Cardiac muscle cell (in vitro differentiated cells and primary cell): Measurements from ENCODE around the gene FIP1L1. TPM values are rescaled to one million over a fixed set of nuclear protein-coding genes. Genes with fewer than 3 reads are reported as not detected.

Experiments
- DNase-seq, 2 donors: peaks; one replicate each; pipeline versions ENCODE4 v3.0.0 to v3.0.0-alpha.2; 2010 to 2017; ENCODE audit warnings: low read depth in 1 of 2, low spot score in 1 of 2
- H3K27ac ChIP-seq: fragments of 200-600 bp; sonication (generic); 2 replicates; pipeline ENCODE4 v1.5.1; 2016
- H3K27me3 ChIP-seq: fragments of 200-600 bp; sonication (generic); 2 replicates; pipeline ENCODE4 v1.6.0; 2016; ENCODE audit warnings: control low read depth
- H3K36me3 ChIP-seq: fragments of 200-600 bp; sonication (generic); 2 replicates; pipeline ENCODE4 v1.5.1; 2016; ENCODE audit warnings: control low read depth
- H3K4me1 ChIP-seq: fragments of 200-600 bp; sonication (generic); 2 replicates; pipeline ENCODE4 v1.8.1; 2017; ENCODE audit warnings: low read depth, mild to moderate bottlenecking, mixed run types
- H3K4me3 ChIP-seq: fragments of 200-600 bp; sonication (generic); 2 replicates; pipeline ENCODE4 v1.5.1; 2016; ENCODE audit warnings: mild to moderate bottlenecking
- H3K9me3 ChIP-seq: fragments of 200-600 bp; sonication (generic); 2 replicates; pipeline ENCODE4 v1.5.1; 2017; ENCODE audit warnings: low read depth, mild to moderate bottlenecking, control low read depth
- CTCF ChIP-seq: IDR thresholded peaks from 2 replicates; pipeline ENCODE4 v1.5.1; 2012; ENCODE audit warnings: low read depth, mild to moderate bottlenecking, low read length
- polyA plus RNA-seq: library from polyadenylated mRNA; unstranded; fragments of >200 nt; fragmentation: Nextera tagmentation; extraction: Ambion mirVana; gene quantifications from 2 replicates; pipeline ENCODE4 v1.2.1, GENCODE V29; 2016
- total RNA-seq: library from RNA; depleted of rRNA; stranded (reverse); fragments of >200 nt; gene quantifications from 2 replicates; pipeline ENCODE4 v1.2.3, GENCODE V29; 2016

The FIP1L1 gene
- total and polyA plus RNA-seq, 2 experiments from 2014 or later: 55.3 to 97.0 TPM

GRCh38 chr4:53427366-53427765 is 49.9 kb downstream of the FIP1L1 start:
- TF ChIP-seq CTCF: no peak
- Histone ChIP-seq H3K27ac (no peak overlapping the region), H3K27me3 (no peaks in the 10 kb centered on the region), H3K4me3 (no peak overlapping the region), H3K9me3 (no peaks in the 10 kb centered on the region), H3K4me1 (peaks cover 34% of the 10 kb centered on the region), H3K36me3 (peaks cover 35% of the 10 kb centered on the region)
- DNase-seq: peak in 1 of 2 donors; percentile 36

DNA sequence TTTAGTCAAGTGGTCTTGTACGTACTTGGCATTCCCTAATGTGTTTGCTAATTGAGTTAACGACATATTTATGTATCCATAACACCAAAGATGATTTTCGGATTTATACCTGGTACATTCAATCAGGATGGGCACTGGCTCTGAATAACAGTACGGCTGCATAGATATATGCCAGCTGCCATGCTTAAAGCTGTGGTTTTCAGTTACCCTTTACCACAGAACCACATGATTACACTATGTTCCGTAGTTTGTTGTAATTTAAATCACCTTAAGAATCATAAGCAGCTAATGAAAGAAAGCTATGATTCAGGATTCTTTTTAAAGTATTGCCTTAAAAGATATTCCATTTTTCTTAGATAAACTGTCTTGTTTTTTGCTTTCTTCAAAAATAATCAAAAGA is 53.6 kb downstream of the FIP1L1 start:
- DNase-seq: no peak
- no peaks in the 10 kb centered on the region for H3K9me3 ChIP-seq
- H3K4me1 ChIP-seq: peaks cover 19% of the 10 kb centered on the region
- no peak overlapping the region for H3K4me3 ChIP-seq
- no peak overlapping the region for H3K27ac ChIP-seq
- H3K36me3 ChIP-seq: peaks cover 38% of the 10 kb centered on the region
- no peaks in the 10 kb centered on the region for H3K27me3 ChIP-seq
- no peak for TF ChIP-seq CTCF

GRCh38 chr4:53432528-53433424 is 55.3 kb downstream of the FIP1L1 start:
- no peaks in the 10 kb centered on the region for H3K27me3 ChIP-seq
- no peak for DNase-seq
- no peak overlapping the region for H3K27ac ChIP-seq
- H3K4me1 ChIP-seq: peaks cover 3% of the 10 kb centered on the region
- peaks cover 38% of the 10 kb centered on the region for H3K36me3 ChIP-seq
- no peaks in the 10 kb centered on the region for H3K9me3 ChIP-seq
- no peak for TF ChIP-seq CTCF
- no peak overlapping the region for H3K4me3 ChIP-seq

DNA sequence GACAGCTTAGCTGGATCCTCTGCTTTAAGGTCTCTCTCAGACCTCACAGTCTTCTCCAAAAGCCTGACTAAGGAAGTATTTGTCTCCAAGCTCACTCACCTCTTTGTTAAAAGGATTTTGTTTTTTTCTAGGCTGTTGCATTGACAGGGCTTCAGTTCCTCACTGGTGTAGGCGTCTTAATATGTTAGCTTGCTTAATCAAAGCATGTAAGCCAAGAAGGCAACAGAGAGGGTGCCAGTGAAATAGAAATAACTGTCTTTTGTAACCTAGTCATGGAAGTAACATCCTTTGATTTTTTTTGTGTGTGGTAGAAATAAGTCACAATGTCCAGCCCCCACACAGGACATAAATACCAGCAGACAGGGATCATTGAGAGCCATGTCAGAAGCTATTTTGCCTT is 58.8 kb downstream of the FIP1L1 start:
- Histone ChIP-seq H3K36me3 (peaks cover 8% of the 10 kb centered on the region), H3K27me3 (no peaks in the 10 kb centered on the region), H3K4me1 (no peaks in the 10 kb centered on the region), H3K27ac (no peak overlapping the region), H3K4me3 (no peak overlapping the region), H3K9me3 (no peaks in the 10 kb centered on the region)
- DNase-seq: peak in 1 of 2 donors; percentile 9
- TF ChIP-seq CTCF: no peak

DNA sequence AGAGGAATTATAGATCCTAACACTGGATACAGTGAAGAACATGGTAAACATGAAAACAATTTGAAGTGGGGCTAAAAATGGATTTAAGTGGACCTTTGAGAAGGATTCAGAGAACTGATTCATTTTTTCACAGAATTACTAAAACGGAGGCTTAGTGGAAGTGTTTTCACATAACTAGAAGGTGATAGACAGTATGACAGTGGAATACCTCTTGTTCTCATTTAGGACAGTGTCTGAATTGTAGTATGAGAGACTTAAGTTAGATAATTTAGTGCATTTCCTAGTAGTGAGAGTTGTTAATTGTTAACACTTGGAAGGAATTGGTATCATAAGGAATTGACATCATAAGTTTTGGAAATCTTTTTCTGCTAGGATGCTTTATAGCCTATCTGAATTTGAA is 64.1 kb downstream of the FIP1L1 start:
- no peak overlapping the region for H3K27ac ChIP-seq

More for the DNA sequence above, 64.1 kb downstream of the FIP1L1 start:
- Histone ChIP-seq H3K27me3 (no peaks in the 10 kb centered on the region), H3K9me3 (no peaks in the 10 kb centered on the region), H3K4me3 (no peak overlapping the region), H3K4me1 (no peaks in the 10 kb centered on the region), H3K36me3 (peaks cover 26% of the 10 kb centered on the region)
- TF ChIP-seq CTCF: no peak
- no peak for DNase-seq
